Large intestine (tissue), 3 donors: ENCODE data around the gene PRXL2B. TPM values are rescaled to one million over a fixed set of nuclear protein-coding genes. Genes with fewer than 3 reads are reported as not detected.

Experiments used
- DNase-seq, 2 donors: peaks; one replicate each; pipeline versions ENCODE4 v3.0.0 to v3.0.0-alpha.2; 2013
- H3K27ac ChIP-seq: one replicate; pipeline ENCODE4 v1.5.1; 2013; ENCODE audit warnings: low read length
- H3K27me3 ChIP-seq: 2 replicates; pipeline ENCODE4 v1.6.1; 2013; ENCODE audit warnings: low read length; ENCODE audit not compliant: control insufficient read depth, insufficient read depth
- H3K36me3 ChIP-seq: 2 replicates; pipeline ENCODE4 v1.6.1; 2013; ENCODE audit warnings: low read length; ENCODE audit not compliant: control insufficient read depth, insufficient read depth
- H3K4me1 ChIP-seq: one replicate; pipeline ENCODE4 v1.6.1; 2013; ENCODE audit warnings: low read length; ENCODE audit not compliant: control insufficient read depth, insufficient read depth
- H3K4me3 ChIP-seq: one replicate; pipeline ENCODE4 v1.5.1; 2013; ENCODE audit warnings: low read length
- H3K9me3 ChIP-seq: one replicate; pipeline ENCODE4 v1.6.1; 2013; ENCODE audit warnings: mild to moderate bottlenecking, low read depth, low read length, moderate library complexity; ENCODE audit not compliant: control insufficient read depth
- WGBS: methylation state at CpG from one replicate; pipeline ENCODE4 v1.1.5; 2013; ENCODE audit warnings: low lambda C conversion rate; ENCODE audit not compliant: insufficient coverage; 5-methylcytosine and 5-hydroxymethylcytosine counted together
- polyA plus RNA-seq: library from polyadenylated mRNA; unstranded; fragments of 120-200 nt; gene quantifications from one replicate; pipeline ENCODE4 v1.2.1, GENCODE V29; 2013

PRXL2B gene
- polyA plus RNA-seq, 1 donor, result 120 TPM

- peak; percentile 92 to 97 for DNase-seq
- H3K4me1 ChIP-seq, result peaks cover 30% of the 10 kb centered on the region
- WGBS, result no CpG with 5 or more reads among the region's 28 CpGs
Observed at GRCh38 chr1:2585318-2586092, 1.1 kb upstream of the PRXL2B start.

DNA sequence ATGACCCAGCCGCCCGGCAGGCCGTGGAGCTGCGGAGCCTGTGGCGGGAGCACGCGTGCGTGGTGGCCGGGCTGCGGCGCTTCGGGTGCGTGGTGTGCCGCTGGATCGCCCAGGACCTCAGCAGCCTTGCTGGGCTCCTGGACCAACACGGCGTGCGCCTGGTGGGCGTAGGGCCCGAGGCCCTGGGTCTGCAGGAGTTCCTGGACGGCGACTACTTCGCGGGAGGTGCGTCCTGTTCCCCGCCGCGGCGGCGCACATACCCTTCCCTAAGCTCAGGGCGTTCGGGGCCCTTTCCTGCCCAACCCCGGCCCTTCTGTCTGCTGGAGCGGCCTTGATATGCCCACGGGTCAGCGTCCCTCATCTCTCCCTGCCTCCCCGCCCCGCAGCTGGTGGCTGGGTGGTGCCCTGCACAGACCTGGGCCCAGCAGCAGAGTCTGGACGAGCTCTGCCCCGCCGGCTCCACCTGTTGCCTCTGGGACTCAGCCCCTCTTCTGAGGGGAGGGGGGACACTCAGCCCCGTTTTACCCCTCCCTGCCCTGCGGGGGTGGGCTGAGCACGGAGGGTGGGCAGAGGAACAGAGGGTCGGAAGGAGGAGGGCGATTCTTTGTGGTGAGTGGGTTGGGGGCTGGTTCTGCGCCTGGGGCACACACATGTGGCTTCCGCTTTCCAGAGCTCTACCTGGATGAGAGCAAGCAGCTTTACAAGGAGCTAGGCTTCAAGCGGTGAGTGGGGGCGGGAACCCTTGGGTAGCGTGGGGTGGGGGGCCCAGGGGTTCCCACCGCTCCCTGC, 688 bp downstream of the PRXL2B start:
- DNase-seq, result peak in 1 of 2 donors; percentile 51
- WGBS, result no CpG with 5 or more reads among the region's 52 CpGs

More at GRCh38 chr1:2585318-2586092, 1.1 kb upstream of the PRXL2B start:
- peak overlapping the region; percentile 69 for H3K4me3 ChIP-seq
- peaks cover 15% of the 10 kb centered on the region for H3K36me3 ChIP-seq
- H3K27ac ChIP-seq, result peak overlapping the region; percentile 99
- no peaks in the 10 kb centered on the region for H3K9me3 ChIP-seq
- H3K27me3 ChIP-seq, result no peaks in the 10 kb centered on the region

GRCh38 chr1:2587860-2588571, 1.4 kb downstream of the PRXL2B start:
- Histone ChIP-seq H3K9me3 (peaks cover 4% of the 10 kb centered on the region), H3K4me1 (peaks cover 28% of the 10 kb centered on the region), H3K27me3 (no peaks in the 10 kb centered on the region), H3K36me3 (peaks cover 15% of the 10 kb centered on the region), H3K4me3 (peak overlapping the region; percentile 66), H3K27ac (no peak overlapping the region)
- no CpG with 5 or more reads among the region's 19 CpGs for WGBS
- no peak for DNase-seq

More for the DNA sequence above, 688 bp downstream of the PRXL2B start:
- H3K27ac ChIP-seq, result peak overlapping the region; percentile 34
- H3K4me3 ChIP-seq, result peak overlapping the region; percentile 66
- peaks cover 4% of the 10 kb centered on the region for H3K9me3 ChIP-seq
- H3K27me3 ChIP-seq, result no peaks in the 10 kb centered on the region
- peaks cover 30% of the 10 kb centered on the region for H3K4me1 ChIP-seq
- peaks cover 15% of the 10 kb centered on the region for H3K36me3 ChIP-seq

- peaks cover 20% of the 10 kb centered on the region for H3K4me1 ChIP-seq
- H3K27me3 ChIP-seq, result no peaks in the 10 kb centered on the region
- WGBS, result no CpG with 5 or more reads among the region's 23 CpGs
- H3K36me3 ChIP-seq, result peaks cover 15% of the 10 kb centered on the region
- DNase-seq, result no peak
- H3K9me3 ChIP-seq, result peaks cover 4% of the 10 kb centered on the region
- H3K4me3 ChIP-seq, result no peak overlapping the region
- H3K27ac ChIP-seq, result no peak overlapping the region
Observed at GRCh38 chr1:2588661-2589430, 2.3 kb downstream of the PRXL2B start.

GRCh38 chr1:2589431-2590232, 3.1 kb downstream of the PRXL2B start:
- peaks cover 4% of the 10 kb centered on the region for H3K9me3 ChIP-seq
- DNase-seq, result no peak
- WGBS, result no CpG with 5 or more reads among the region's 25 CpGs
- peaks cover 15% of the 10 kb centered on the region for H3K36me3 ChIP-seq
- H3K27ac ChIP-seq, result no peak overlapping the region
- no peak overlapping the region for H3K4me3 ChIP-seq
- peaks cover 12% of the 10 kb centered on the region for H3K4me1 ChIP-seq
- no peaks in the 10 kb centered on the region for H3K27me3 ChIP-seq

- no CpG with 5 or more reads among the region's 31 CpGs for WGBS
- H3K9me3 ChIP-seq, result peaks cover 4% of the 10 kb centered on the region
- no peak overlapping the region for H3K4me3 ChIP-seq
- peaks cover 6% of the 10 kb centered on the region for H3K4me1 ChIP-seq
- no peaks in the 10 kb centered on the region for H3K27me3 ChIP-seq
- H3K27ac ChIP-seq, result no peak overlapping the region
- peaks cover 15% of the 10 kb centered on the region for H3K36me3 ChIP-seq
- DNase-seq, result no peak
Observed at GRCh38 chr1:2590233-2591141, 3.9 kb downstream of the PRXL2B start.

- 80% methylated on average over 1 of the region's 5 CpGs for WGBS
- H3K4me1 ChIP-seq, result peaks cover 6% of the 10 kb centered on the region
- H3K4me3 ChIP-seq, result no peak overlapping the region
- H3K27ac ChIP-seq, result no peak overlapping the region
- peaks cover 4% of the 10 kb centered on the region for H3K9me3 ChIP-seq
- peaks cover 15% of the 10 kb centered on the region for H3K36me3 ChIP-seq
- H3K27me3 ChIP-seq, result no peaks in the 10 kb centered on the region
- no peak for DNase-seq
Observed at GRCh38 chr1:2591233-2591580, 4.6 kb downstream of the PRXL2B start.

GRCh38 chr1:2591581-2592261, 5.1 kb downstream of the PRXL2B start:
- WGBS, result no CpG with 5 or more reads among the region's 12 CpGs
- H3K27ac ChIP-seq, result no peak overlapping the region
- H3K4me1 ChIP-seq, result peaks cover 6% of the 10 kb centered on the region
- H3K4me3 ChIP-seq, result no peak overlapping the region
- peaks cover 15% of the 10 kb centered on the region for H3K36me3 ChIP-seq
- peaks cover 4% of the 10 kb centered on the region for H3K9me3 ChIP-seq
- no peaks in the 10 kb centered on the region for H3K27me3 ChIP-seq
- DNase-seq, result no peak
